Smooth muscle cell of the umbilical artery (primary cell): ENCODE measurements around the gene LGI2. TPM values are rescaled to one million over a fixed set of nuclear protein-coding genes. Genes with fewer than 3 reads are reported as not detected.

Source experiments
- total RNA-seq: library from RNA; depleted of rRNA; stranded (reverse); fragments of >200 nt; gene quantifications from 2 replicates; pipeline ENCODE4 v1.2.3, GENCODE V29; 2014

Gene LGI2
- under 0.01 TPM in 1 of 2 replicates, not detected in the other for total RNA-seq

DNA sequence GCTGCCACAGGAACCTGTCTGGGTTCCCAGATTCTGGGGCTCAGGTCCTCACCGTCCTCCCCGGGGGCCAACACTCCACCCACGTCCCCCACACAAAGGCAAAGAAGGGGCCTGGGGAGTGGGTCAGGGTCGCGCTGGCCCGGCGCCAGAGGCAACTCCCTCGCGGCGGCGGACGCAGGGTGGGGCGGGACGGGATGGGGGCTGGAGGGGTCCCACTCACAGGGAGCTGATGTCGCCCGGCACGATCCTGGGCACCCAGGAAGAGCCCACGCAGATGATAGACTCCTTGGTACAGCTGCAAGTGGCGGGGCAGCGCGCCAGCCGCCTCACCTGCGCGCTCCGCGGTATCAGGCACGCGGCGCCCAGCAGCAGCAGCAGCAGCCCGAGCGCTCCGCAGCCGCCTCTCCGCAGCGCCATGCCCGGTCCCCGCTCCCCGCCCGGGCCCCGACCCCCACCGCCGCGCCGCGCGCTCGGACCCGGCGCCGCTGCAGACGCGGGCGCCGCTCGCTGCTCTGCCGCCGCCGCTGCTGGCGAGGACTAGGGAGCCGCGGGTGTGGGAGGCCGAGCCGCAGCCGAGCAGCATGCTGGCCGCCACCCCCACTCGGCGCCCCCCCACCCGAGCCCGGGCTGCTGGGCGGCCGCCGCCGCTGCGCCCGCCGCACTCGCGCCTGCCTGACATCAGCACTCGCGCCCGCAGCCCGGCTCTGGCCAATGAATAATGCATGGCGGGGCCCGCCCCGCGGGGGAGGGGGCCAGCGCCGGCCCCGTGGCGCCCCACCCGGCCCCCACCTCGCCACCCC lies at the start of gene LGI2:
Gene LGI2, minus strand, starts transcription at position 670 of the 800 bp plus-strand sequence. Its CDS starts 253 bp downstream, at position 417.

Other genes starting within 250 kb of the LGI2 start
- 7.8 and 16.9 TPM in 2 replicates for gene SOD3, start 235.4 kb downstream of the LGI2 start, total RNA-seq
- gene CCDC149, start 117.9 kb downstream of the LGI2 start, total RNA-seq = 6.8 and 12.6 TPM in 2 replicates
- 5.3 and 7.4 TPM in 2 replicates for gene SEPSECS, start 129.5 kb upstream of the LGI2 start, total RNA-seq
- gene PI4K2B, start 203.1 kb upstream of the LGI2 start, total RNA-seq = 18.7 and 32.7 TPM in 2 replicates